Small intestine (tissue), 7 donors: ENCODE measurements around the gene ICE2. TPM values are rescaled to one million over a fixed set of nuclear protein-coding genes. Genes with fewer than 3 reads are reported as not detected.

ENCODE experiments used
- DNase-seq, 2 donors: peaks; one replicate each; pipeline versions ENCODE4 v3.0.0 to v3.0.0-alpha.2; 2013
- FAIRE-seq: peaks from 2 replicates; lab custom pipeline; 2012; peaks lifted over from hg19 to GRCh38; lab: Jason Lieb, UNC
- H3K27ac ChIP-seq, 3 donors: one replicate each; pipeline ENCODE4 v1.5.1; 2013; ENCODE audit warnings: low read length in 2 of 3, mild to moderate bottlenecking in 2 of 3, control low read depth in 1 of 3, inconsistent platforms in 1 of 3, low read depth in 1 of 3, moderate library complexity in 1 of 3
- H3K27me3 ChIP-seq, 3 donors: one replicate each; pipeline ENCODE4 v1.6.1; 2013; ENCODE audit warnings: low read length in 3 of 3, inconsistent platforms in 1 of 3; ENCODE audit not compliant: control insufficient read depth in 3 of 3, insufficient read depth in 3 of 3
- H3K36me3 ChIP-seq, 3 donors: one replicate each; pipeline ENCODE4 v1.6.1; 2013; ENCODE audit warnings: low read length in 3 of 3, inconsistent platforms in 1 of 3, low read depth in 1 of 3, mild to moderate bottlenecking in 1 of 3, moderate library complexity in 1 of 3; ENCODE audit not compliant: control insufficient read depth in 3 of 3, insufficient read depth in 2 of 3
- H3K4me1 ChIP-seq, 3 donors: one replicate each; pipeline ENCODE4 v1.6.1; 2013; ENCODE audit warnings: low read length in 2 of 3, inconsistent platforms in 1 of 3, low read depth in 1 of 3, mild to moderate bottlenecking in 1 of 3, moderate library complexity in 1 of 3; ENCODE audit not compliant: control insufficient read depth in 3 of 3, insufficient read depth in 2 of 3
- H3K4me3 ChIP-seq, 3 donors: one replicate each; pipeline ENCODE4 v1.5.1; 2013; ENCODE audit warnings: low read length in 3 of 3, control low read depth in 1 of 3, inconsistent platforms in 1 of 3, low read depth in 1 of 3, mild to moderate bottlenecking in 1 of 3, moderate library complexity in 1 of 3
- H3K9me3 ChIP-seq, 2 donors: one replicate each; pipeline ENCODE4 v1.6.1; 2013; ENCODE audit warnings: low read depth in 1 of 2, low read length in 1 of 2; ENCODE audit not compliant: control insufficient read depth in 2 of 2, insufficient read depth in 1 of 2
- WGBS, 3 donors: extraction: QIAGEN DNeasy Blood & Tissue Kit; methylation state at CpG; one replicate each; pipeline ENCODE4 v1.1.7; 2013; 5-methylcytosine and 5-hydroxymethylcytosine counted together
- polyA plus RNA-seq, 4 donors: library from polyadenylated mRNA; stranded (reverse) in 3 of 4; unstranded in 1 of 4; fragments of 200-250 nt in 3 of 4; fragments of 120-200 nt in 1 of 4; gene quantifications; one replicate each; pipeline versions ENCODE4 v1.2.1 to v1.2.3, GENCODE V29; 2013
- donor health status: healthy with polysubstance abuse.
- donor health status: control.
- donor health status: control.
- donor health status: Bipolar disorder and iron deficiency.
- donor health status: healthy.

Gene ICE2
- polyA plus RNA-seq, 4 donors, result 4.3 to 41.0 (median 10.0) TPM

DNA sequence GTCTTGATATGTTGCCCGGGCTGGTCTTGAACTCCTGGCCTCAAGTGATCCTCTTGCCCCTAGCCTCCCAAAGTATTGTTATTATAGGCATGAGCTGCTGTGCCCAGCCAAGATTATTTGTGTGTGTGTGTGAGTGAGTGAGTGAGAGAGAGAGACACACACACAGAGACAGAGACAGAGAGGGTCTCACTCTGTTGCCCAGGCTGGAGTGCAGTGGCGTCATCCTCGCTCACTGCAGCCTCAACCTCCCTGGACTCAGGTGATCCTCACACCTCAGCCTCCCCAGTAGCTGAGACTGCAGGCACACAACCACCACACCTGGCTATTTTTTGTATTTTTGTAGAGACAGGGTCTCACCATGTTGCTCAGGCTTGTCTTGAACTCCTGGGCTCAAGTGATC lies 5.8 kb downstream of the ICE2 start:
- Histone ChIP-seq H3K9me3 (no peaks in the 10 kb centered on the region), H3K4me1 (peaks cover 3 to 16% (median 4%) of the 10 kb centered on the region in 3 donors), H3K4me3 (no peak overlapping the region), H3K36me3 (peaks cover 5 to 17% (median 6%) of the 10 kb centered on the region in 3 donors), H3K27ac (no peak overlapping the region), H3K27me3 (no peaks in the 10 kb centered on the region)
- 95 to 100% (median 99%) methylated on average over 3 of the region's 3 CpGs for WGBS, 3 donors
- FAIRE-seq, result no peak
- no peak for DNase-seq

DNA sequence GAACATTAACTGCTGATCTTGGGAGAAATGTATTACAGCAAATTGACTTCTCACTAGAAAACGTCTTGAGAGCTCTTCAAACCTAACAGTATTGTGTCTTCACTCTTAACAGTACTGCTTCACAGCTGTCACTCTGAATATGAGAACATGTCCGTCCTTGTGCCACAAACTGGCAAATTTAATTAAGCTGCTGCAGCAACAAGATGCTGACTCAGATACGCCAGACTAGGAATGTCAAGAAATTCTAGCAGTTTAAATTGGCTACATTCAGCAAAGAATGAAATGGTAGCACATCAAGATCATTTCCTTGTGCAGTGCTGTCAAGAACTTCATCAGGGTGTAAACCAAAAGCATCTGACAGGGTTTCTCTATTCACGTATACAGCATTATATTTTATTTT lies 7.6 kb downstream of the ICE2 start:
- DNase-seq (no peak), FAIRE-seq (no peak)
- peaks cover 6 to 17% (median 7%) of the 10 kb centered on the region in 3 donors for H3K36me3 ChIP-seq
- H3K4me1 ChIP-seq, result peaks cover 2 to 3% (median 2%) of the 10 kb centered on the region in 3 donors
- no peak overlapping the region for H3K27ac ChIP-seq
- H3K9me3 ChIP-seq, result no peaks in the 10 kb centered on the region
- H3K4me3 ChIP-seq, result no peak overlapping the region
- WGBS, 3 donors, result 78 to 82% (median 81%) methylated on average over 4 of the region's 4 CpGs
- no peaks in the 10 kb centered on the region for H3K27me3 ChIP-seq

DNA sequence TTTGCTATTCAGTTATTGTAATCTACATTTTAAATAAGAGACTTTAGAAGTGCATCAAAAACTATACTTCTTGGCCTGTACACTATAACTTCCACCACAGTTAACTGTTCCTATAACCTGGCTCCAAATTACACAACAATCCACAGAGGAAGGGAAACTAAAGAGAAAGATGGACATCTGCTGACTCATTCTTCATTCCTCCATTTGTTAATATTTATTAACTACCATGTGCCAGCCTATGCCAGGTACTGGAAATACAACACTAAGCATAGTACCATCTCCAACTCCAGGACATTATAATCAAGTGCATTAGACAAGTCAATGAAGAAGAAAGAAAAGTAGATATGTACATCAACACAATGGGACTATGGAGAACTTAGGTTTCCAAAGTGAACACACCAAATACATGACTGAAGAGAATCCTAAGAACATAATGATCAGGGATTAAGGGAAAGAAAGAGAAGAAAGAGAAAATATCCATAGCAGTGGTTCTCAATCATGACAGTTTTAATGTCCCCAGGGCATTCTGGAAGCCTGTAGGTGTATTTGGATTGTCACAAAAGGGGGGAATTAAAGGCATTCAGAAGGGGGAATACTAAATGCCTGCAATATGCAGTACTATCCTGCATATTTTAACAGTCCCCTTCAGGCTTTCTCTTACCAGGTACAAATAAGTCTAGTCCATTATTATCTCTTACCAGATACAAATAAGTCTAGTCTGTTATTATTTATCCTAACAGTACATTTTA lies 8.9 kb downstream of the ICE2 start:
- no peak for FAIRE-seq
- Histone ChIP-seq H3K4me1 (peaks cover 0 to 3% (median 2%) of the 10 kb centered on the region in 3 donors), H3K9me3 (no peaks in the 10 kb centered on the region), H3K4me3 (no peak overlapping the region), H3K36me3 (peaks cover 6 to 24% (median 7%) of the 10 kb centered on the region in 3 donors), H3K27me3 (no peaks in the 10 kb centered on the region), H3K27ac (peak overlapping the region in 1 of 3 donors; percentile 20)
- DNase-seq, result peak in 1 of 2 donors; percentile 65

DNA sequence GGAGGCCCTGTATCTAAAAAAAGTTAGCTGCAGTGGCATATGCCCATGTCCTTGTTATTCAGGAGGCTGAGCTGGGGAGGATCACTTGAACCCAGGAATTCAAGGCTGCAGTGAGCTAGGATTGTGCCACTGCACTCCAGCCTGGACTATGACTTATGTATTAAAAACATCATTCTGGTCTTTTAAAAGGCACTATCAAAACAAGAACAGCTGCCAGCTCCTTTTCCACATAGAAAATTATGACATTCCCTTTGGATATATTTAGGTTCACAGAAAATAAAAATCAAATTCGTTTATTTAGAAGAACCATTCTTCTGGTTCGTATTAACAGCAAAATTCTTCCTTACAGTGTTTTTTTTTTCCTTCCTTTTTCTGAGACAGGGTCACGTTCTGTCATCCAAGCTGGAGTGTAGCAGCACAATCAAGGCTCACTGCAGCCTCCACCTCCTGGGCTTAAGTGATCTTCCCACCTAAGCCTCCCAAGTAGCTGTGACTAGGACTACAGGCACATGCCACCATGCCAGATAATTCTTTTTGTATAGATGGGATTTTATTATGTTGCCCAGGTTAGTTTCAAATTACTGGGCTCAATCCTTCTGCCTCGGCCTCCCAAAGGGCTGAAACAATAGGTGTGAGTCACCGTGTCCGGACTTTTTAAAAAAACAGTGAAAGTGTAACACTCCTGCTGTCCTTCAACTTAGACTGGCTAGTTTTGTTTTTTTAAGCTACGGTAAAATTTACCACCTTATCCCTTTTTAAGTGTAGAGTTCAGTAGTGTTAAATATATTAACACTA lies 13.9 kb downstream of the ICE2 start:
- no peak overlapping the region for H3K27ac ChIP-seq
- DNase-seq, result no peak
- no peaks in the 10 kb centered on the region for H3K27me3 ChIP-seq
- no peak overlapping the region for H3K4me3 ChIP-seq
- no peaks in the 10 kb centered on the region for H3K4me1 ChIP-seq
- no peak for FAIRE-seq
- H3K9me3 ChIP-seq, result no peaks in the 10 kb centered on the region
- peaks cover 0 to 22% (median 2%) of the 10 kb centered on the region in 3 donors for H3K36me3 ChIP-seq
- 82 to 92% (median 90%) methylated on average over 7 of the region's 7 CpGs for WGBS, 3 donors

DNA sequence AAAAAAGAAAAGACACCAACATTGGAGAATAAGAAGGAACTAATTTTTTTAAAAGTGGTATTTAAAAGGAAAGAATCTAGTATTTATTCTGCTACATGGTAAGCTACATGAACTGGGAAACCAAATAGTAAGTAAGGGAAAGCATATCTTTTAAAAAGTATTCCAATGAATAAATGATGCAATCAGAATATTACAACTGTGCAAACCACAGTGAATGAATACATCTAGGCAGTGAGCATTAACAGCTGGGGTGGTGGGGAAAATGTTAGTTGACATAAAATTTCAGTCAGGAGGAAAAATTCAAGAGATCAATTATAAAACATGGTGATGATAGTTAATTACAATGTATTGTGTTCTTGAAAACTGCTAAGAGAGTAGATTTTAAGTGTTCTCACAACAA lies 16.9 kb downstream of the ICE2 start:
- DNase-seq (no peak), FAIRE-seq (no peak)
- H3K9me3 ChIP-seq, result no peaks in the 10 kb centered on the region
- no peak overlapping the region for H3K4me3 ChIP-seq
- H3K27ac ChIP-seq, result no peak overlapping the region
- H3K36me3 ChIP-seq, result peaks cover 0 to 20% (median 0%) of the 10 kb centered on the region in 3 donors
- no peaks in the 10 kb centered on the region for H3K27me3 ChIP-seq
- no peaks in the 10 kb centered on the region for H3K4me1 ChIP-seq

DNA sequence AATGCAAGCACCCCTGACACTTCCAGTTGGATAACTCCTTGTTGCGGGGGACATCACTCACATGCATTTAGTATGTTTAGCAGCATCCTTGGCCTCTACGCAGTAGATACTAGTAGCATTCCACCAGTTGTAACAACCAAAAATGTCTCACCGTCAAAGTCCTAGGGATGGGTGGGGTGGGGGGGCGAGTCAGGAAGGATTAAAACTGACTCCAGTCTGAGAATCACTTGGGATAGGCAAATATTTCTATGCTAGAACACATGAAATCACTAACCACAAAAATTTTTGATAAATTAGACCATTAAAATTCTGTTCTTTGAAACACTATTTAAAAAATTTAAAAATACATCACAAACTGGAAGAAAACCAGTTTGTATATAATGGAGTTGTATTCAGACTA lies 18.0 kb downstream of the ICE2 start:
- Histone ChIP-seq H3K27me3 (no peaks in the 10 kb centered on the region), H3K27ac (no peak overlapping the region), H3K9me3 (no peaks in the 10 kb centered on the region), H3K4me1 (no peaks in the 10 kb centered on the region), H3K4me3 (no peak overlapping the region), H3K36me3 (peaks cover 0 to 19% (median 0%) of the 10 kb centered on the region in 3 donors)
- 98 to 99% (median 98%) methylated on average over 4 of the region's 4 CpGs for WGBS, 3 donors
- FAIRE-seq (no peak), DNase-seq (no peak)

DNA sequence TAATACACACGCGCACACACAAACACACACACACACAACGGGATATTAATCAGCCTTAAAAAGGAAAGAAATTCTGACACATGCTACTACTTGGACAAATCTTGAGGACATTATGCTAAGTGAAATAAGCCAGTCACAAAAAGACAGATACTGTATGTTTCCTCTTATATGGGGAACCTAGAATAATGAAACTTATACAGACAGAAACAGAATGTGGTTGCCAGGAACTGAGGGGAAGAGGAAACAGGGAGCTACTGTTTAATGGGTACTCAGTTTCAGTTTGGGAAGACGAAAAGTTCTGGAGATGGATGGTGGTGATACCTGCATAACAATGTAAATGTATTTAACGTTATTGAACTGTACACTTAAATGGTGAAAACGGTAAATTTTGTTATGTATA lies 20.2 kb downstream of the ICE2 start:
- FAIRE-seq (no peak), DNase-seq (no peak)
- Histone ChIP-seq H3K36me3 (peaks cover 0 to 14% (median 2%) of the 10 kb centered on the region in 3 donors), H3K27ac (no peak overlapping the region), H3K9me3 (no peaks in the 10 kb centered on the region), H3K4me3 (no peak overlapping the region), H3K4me1 (no peaks in the 10 kb centered on the region), H3K27me3 (no peaks in the 10 kb centered on the region)
- WGBS, 3 donors, result 84 to 91% (median 90%) methylated on average over 6 of the region's 6 CpGs

DNA sequence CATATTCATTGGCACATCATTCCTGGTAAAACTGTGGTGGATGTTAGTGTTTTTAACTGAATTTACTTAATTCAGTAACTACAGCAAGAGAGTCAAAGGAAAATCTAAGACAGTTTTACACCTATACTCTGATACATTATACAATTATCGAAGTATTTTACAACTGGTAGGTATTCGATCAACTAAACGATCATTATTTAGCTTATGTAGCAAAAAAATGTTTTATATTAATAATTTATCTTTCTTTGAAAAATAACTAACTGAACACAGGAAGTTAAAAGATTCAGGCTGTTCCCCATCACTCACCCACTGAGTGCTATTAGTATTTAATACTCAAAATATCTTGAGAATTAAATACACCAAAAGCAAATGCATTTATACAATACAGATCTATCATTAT lies 21.0 kb downstream of the ICE2 start:
- DNase-seq, result no peak
- H3K27me3 ChIP-seq, result no peaks in the 10 kb centered on the region
- no peak overlapping the region for H3K27ac ChIP-seq
- H3K36me3 ChIP-seq, result peaks cover 0 to 10% (median 2%) of the 10 kb centered on the region in 3 donors
- no peak for FAIRE-seq
- H3K9me3 ChIP-seq, result no peaks in the 10 kb centered on the region
- no peak overlapping the region for H3K4me3 ChIP-seq
- WGBS, 3 donors, result 91 to 94% (median 91%) methylated on average over 3 of the region's 3 CpGs
- no peaks in the 10 kb centered on the region for H3K4me1 ChIP-seq
